ENCODE measurements around the gene SSBP2. TPM values are rescaled to one million over a fixed set of nuclear protein-coding genes. Genes with fewer than 3 reads are reported as not detected.
"Not testable (repeated sequence)": the region's sequence is repeated elsewhere in the genome, so short reads cannot be mapped to it uniquely, and the experiment has no call there.

Gene SSBP2
- total RNA-seq, 4 donors from 2014 or later, result 54.1 to 136 (median 69.8) TPM

- H3K36me3 ChIP-seq, result peaks cover 3% of the 10 kb centered on the region
- no peak overlapping the region for H3K4me3 ChIP-seq
- H3K4me1 ChIP-seq, result peaks cover 4% of the 10 kb centered on the region
- no peak for TF ChIP-seq POLR2AphosphoS5 (IDR thresholded peaks at IDR 0.05)
- TF ChIP-seq EP300 (IDR thresholded peaks at IDR 0.05), result no peak
- no peak for TF ChIP-seq POLR2A (IDR thresholded peaks at IDR 0.05)
- TF ChIP-seq, protein P1, sequence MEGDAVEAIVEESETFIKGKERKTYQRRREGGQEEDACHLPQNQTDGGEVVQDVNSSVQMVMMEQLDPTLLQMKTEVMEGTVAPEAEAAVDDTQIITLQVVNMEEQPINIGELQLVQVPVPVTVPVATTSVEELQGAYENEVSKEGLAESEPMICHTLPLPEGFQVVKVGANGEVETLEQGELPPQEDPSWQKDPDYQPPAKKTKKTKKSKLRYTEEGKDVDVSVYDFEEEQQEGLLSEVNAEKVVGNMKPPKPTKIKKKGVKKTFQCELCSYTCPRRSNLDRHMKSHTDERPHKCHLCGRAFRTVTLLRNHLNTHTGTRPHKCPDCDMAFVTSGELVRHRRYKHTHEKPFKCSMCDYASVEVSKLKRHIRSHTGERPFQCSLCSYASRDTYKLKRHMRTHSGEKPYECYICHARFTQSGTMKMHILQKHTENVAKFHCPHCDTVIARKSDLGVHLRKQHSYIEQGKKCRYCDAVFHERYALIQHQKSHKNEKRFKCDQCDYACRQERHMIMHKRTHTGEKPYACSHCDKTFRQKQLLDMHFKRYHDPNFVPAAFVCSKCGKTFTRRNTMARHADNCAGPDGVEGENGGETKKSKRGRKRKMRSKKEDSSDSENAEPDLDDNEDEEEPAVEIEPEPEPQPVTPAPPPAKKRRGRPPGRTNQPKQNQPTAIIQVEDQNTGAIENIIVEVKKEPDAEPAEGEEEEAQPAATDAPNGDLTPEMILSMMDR (IDR thresholded peaks at IDR 0.05), result no peak
- no peak for DNase-seq (ENCODE audit: low spot score in 2 of 2)
- no peak overlapping the region for H3K27ac ChIP-seq
- no peaks in the 10 kb centered on the region for H3K9me3 ChIP-seq
- no peaks in the 10 kb centered on the region for H3K27me3 ChIP-seq
- 69% methylated on average over 2 of the region's 2 CpGs for WGBS
Measured at GRCh38 chr5:81630684-81631083, 120.2 kb downstream of the SSBP2 start.

DNA sequence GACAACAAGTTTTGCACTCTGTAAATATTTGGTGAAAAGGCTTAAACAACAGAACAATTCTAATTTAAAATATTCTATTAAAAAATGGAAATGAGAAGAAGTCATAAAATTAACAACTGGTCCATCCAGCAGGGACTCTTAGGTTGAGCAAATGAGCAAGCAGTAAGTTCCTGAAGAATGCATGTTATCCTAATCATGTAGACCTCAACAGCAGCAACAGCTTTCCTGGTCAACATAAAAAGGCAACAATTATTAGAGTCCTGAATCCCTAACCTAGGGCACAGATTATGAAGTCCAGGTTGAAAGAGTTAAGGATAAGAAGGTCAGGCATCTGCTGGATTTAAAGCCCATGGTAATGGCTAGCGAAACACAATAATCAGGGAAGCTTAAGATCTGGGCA, 120.9 kb downstream of the SSBP2 start:
- H3K9me3 ChIP-seq, result no peaks in the 10 kb centered on the region

GRCh38 chr5:81628061-81628460, 122.8 kb downstream of the SSBP2 start:
- H3K27ac ChIP-seq; DNase-seq (ENCODE audit: low spot score in 2 of 2); H3K27me3 ChIP-seq; H3K9me3 ChIP-seq; H3K4me1 ChIP-seq; H3K4me3 ChIP-seq; H3K36me3 ChIP-seq: not testable (repeated sequence)
- 90% methylated on average over 4 of the region's 4 CpGs for WGBS

More for the DNA sequence above, 120.9 kb downstream of the SSBP2 start:
- H3K4me3 ChIP-seq, result no peak overlapping the region
- H3K36me3 ChIP-seq, result peaks cover 3% of the 10 kb centered on the region
- TF ChIP-seq POLR2A (IDR thresholded peaks at IDR 0.05) (no peak), EP300 (IDR thresholded peaks at IDR 0.05) (no peak), POLR2AphosphoS5 (IDR thresholded peaks at IDR 0.05) (no peak)
- TF ChIP-seq, protein P1 (IDR thresholded peaks at IDR 0.05), result no peak
- no peak overlapping the region for H3K27ac ChIP-seq
- H3K27me3 ChIP-seq, result no peaks in the 10 kb centered on the region
- no peak for DNase-seq (ENCODE audit: low spot score in 2 of 2)
- H3K4me1 ChIP-seq, result peaks cover 4% of the 10 kb centered on the region
- WGBS, result 100% methylated on average over 1 of the region's 1 CpG

DNA sequence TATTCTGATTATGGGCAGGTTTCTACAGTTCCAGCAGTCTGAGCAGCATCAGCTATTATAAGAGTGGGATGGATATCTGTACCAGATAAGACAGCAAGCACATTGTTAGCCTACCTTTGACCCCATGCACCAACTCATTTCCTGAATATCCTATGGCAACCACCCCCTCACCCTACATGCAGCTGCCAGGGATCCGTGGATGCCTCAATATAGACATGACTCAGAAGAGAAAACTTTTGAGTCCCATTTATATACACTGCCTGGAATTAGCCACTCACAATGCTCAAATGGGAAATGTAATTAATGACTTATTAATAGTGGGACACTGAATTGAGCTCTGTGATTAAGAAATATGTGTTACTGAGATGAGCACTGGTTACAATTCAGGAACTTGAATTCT, 124.4 kb downstream of the SSBP2 start:
- H3K27ac ChIP-seq, result no peak overlapping the region
- WGBS, result 30% methylated on average over 1 of the region's 1 CpG
- TF ChIP-seq EP300 (IDR thresholded peaks at IDR 0.05), result no peak
- TF ChIP-seq POLR2AphosphoS5 (IDR thresholded peaks at IDR 0.05), result no peak
- TF ChIP-seq, protein P1 (IDR thresholded peaks at IDR 0.05), result no peak
- H3K4me1 ChIP-seq, result no peaks in the 10 kb centered on the region
- no peaks in the 10 kb centered on the region for H3K27me3 ChIP-seq
- H3K4me3 ChIP-seq, result no peak overlapping the region
- no peaks in the 10 kb centered on the region for H3K9me3 ChIP-seq
- no peak for DNase-seq (ENCODE audit: low spot score in 2 of 2)
- H3K36me3 ChIP-seq, result peaks cover 3% of the 10 kb centered on the region

GRCh38 chr5:81609810-81610375, 141.0 kb downstream of the SSBP2 start:
- peaks cover 16% of the 10 kb centered on the region for H3K36me3 ChIP-seq
- TF ChIP-seq POLR2AphosphoS5 (IDR thresholded peaks at IDR 0.05), result no peak
- TF ChIP-seq, protein P1 (IDR thresholded peaks at IDR 0.05), result no peak
- no peak for TF ChIP-seq POLR2A (IDR thresholded peaks at IDR 0.05)
- TF ChIP-seq EP300 (IDR thresholded peaks at IDR 0.05), result no peak
- H3K4me3 ChIP-seq, result no peak overlapping the region
- H3K27me3 ChIP-seq, result no peaks in the 10 kb centered on the region
- DNase-seq (ENCODE audit: low spot score in 2 of 2), result no peak
- no peaks in the 10 kb centered on the region for H3K4me1 ChIP-seq
- no peak overlapping the region for H3K27ac ChIP-seq
- WGBS, result 90% methylated on average over 7 of the region's 7 CpGs
- no peaks in the 10 kb centered on the region for H3K9me3 ChIP-seq

DNA sequence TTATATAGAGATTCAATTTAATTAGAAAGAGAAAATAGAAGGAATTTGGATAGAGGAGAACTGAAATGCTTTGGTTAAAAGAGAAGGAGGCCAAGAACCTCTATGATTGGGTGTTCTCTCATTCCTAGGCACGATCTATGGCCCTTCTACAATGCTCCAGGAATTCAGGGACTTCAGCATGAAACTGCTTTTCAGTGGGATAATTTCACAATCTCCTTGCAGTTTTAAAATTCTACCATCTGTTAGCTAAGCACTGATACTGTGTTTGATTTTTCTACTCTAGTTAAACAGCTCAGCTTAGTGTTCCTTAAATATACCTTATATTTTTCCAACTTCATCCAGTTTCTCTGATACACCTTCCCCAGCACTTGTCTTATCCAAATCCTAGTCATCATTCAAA, 141.9 kb downstream of the SSBP2 start:
- Histone ChIP-seq H3K36me3 (peaks cover 16% of the 10 kb centered on the region), H3K4me1 (no peaks in the 10 kb centered on the region), H3K4me3 (no peak overlapping the region), H3K27ac (no peak overlapping the region), H3K9me3 (no peaks in the 10 kb centered on the region), H3K27me3 (no peaks in the 10 kb centered on the region)
- TF ChIP-seq POLR2AphosphoS5 (IDR thresholded peaks at IDR 0.05), result no peak
- TF ChIP-seq EP300 (IDR thresholded peaks at IDR 0.05), result no peak
- TF ChIP-seq POLR2A (IDR thresholded peaks at IDR 0.05), result no peak
- TF ChIP-seq, protein P1 (IDR thresholded peaks at IDR 0.05), result no peak
- 97% methylated on average over 1 of the region's 1 CpG for WGBS
- DNase-seq (ENCODE audit: low spot score in 2 of 2), result no peak

All from suprapubic skin (tissue), 4 donors.